ENCODE results near the gene DCTD.

GRCh38 chr4:182906786-182907185 lies 10.4 kb downstream of the DCTD start:
- TF ChIP-seq POLR2A (IDR thresholded peaks at IDR 0.05; ENCODE audit: low read depth, low read length) (no peak), POLR2AphosphoS5 (IDR thresholded peaks at IDR 0.05; ENCODE audit: low read depth, low read length) (no peak), TAF1 (IDR thresholded peaks at IDR 0.05; ENCODE audit: borderline replicate concordance, low read depth, low read length) (no peak)
